Naive thymus-derived CD8-positive, alpha-beta T cell (primary cell): ENCODE data around the gene PAX4. TPM values are rescaled to one million over a fixed set of nuclear protein-coding genes. Genes with fewer than 3 reads are reported as not detected.
A peak's percentile ranks its signal among the peaks of the same experiment; 100 is the strongest.

ENCODE experiments used
- ATAC-seq, 2 donors: fragments of 150-1000 bp; cut with Tn5 transposase in 1 of 2; sonication (Bioruptor Pico), chemical (Tn5 transposase) in 1 of 2; 1 replicate in 1 of 2; 2 replicates in 1 of 2; pipeline ENCODE4 v1.10.0; 2021; ENCODE audit warnings: mild to moderate bottlenecking in 2 of 2, moderate library complexity in 2 of 2
- POLR2A ChIA-PET: fragments of 350-600 bp; sonication (Branson Sonifier 250); formaldehyde crosslinking; loops from one replicate; lab custom pipeline; 2021; ENCODE audit warnings: antibody characterized with exemption; lab: Charles Lee
- DNase-seq, 10 donors: peaks; one replicate each; pipeline versions ENCODE4 v3.0.0 to v3.0.0-alpha.2; 2020 to 2022
- H3K27ac Mint-ChIP-seq, 10 donors: one replicate each; pipeline ENCODE4 v1.8.0; 2020 to 2022; ENCODE audit warnings: mild to moderate bottlenecking in 10 of 10, mixed read lengths in 10 of 10, moderate library complexity in 4 of 10, inconsistent platforms in 1 of 10
- H3K27me3 Mint-ChIP-seq, 5 donors: one replicate each; pipeline ENCODE4 v1.8.0; 2021 to 2022; ENCODE audit warnings: mixed read lengths in 5 of 5
- H3K36me3 Mint-ChIP-seq, 3 donors: one replicate each; pipeline ENCODE4 v1.8.0; 2020 to 2022; ENCODE audit warnings: mixed read lengths in 3 of 3, mild to moderate bottlenecking in 2 of 3, inconsistent platforms in 1 of 3
- H3K4me1 Mint-ChIP-seq, 4 donors: one replicate each; pipeline ENCODE4 v1.8.0; 2021 to 2022; ENCODE audit warnings: mixed read lengths in 4 of 4
- H3K4me3 Mint-ChIP-seq, 10 donors: one replicate each; pipeline ENCODE4 v1.8.0; 2020 to 2022; ENCODE audit warnings: mild to moderate bottlenecking in 10 of 10, mixed read lengths in 10 of 10, moderate library complexity in 6 of 10, inconsistent platforms in 1 of 10
- H3K9me3 Mint-ChIP-seq, 9 donors: one replicate each; pipeline ENCODE4 v1.8.0; 2020 to 2022; ENCODE audit warnings: mixed read lengths in 9 of 9, mild to moderate bottlenecking in 3 of 9, inconsistent platforms in 1 of 9, moderate library complexity in 1 of 9
- polyA plus RNA-seq, 3 donors: library from polyadenylated mRNA; unstranded; fragments of 300-500 nt; fragmentation: Illumina TruSeq; gene quantifications; one replicate each; pipeline ENCODE4 v1.2.3, GENCODE V29; 2021
- total RNA-seq, 8 experiments: library from RNA in 2 of 8; stranded (reverse) in 2 of 8; gene quantifications; one replicate each; pipeline ENCODE4 v1.2.3 and lab custom pipeline; 2021 to 2026

Gene PAX4
- total and polyA plus RNA-seq, 5 experiments from 2014 or later, result not detected

DNA sequence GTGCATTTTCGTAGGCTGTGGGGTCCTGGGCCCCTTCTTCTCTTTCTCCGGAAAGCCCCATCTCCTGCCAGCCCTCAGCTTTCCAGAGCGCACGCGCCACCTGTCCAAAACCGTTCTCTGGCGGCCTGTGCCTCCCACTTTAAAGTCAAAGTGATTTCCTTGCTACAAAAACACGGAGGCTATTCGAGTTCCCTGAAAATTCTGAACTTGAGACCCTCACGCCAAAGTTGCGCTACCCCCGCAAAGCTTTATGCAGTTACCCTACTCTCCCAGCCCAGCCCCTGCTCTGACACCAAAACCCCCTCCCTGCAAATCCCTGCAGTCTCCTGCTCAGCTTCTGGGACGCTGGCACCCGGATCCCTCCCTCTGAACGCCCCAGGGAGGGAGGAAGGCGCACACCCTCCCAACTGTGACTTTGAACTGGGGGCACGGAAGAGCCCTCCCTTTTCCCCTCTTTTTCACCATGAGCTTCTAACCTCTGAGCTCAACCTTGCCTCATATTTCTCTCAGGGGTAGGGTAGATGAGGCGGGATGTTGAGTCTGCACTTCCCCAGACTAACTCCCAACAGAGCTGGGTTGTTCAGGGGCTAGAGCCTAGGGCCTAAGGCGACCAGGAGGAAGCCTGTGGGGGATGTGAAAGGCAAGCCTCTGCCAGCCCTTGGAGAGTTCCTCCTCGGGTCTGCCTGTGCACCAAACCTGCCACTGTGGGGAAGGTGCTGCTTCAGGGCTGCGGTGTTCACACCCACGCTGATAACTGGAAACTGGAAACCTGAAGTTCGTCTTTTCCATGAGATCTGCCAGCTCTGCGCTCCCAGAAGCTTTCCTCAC lies 2.7 kb upstream of the PAX4 start:
- POLR2A ChIA-PET, result no interaction called here

DNA sequence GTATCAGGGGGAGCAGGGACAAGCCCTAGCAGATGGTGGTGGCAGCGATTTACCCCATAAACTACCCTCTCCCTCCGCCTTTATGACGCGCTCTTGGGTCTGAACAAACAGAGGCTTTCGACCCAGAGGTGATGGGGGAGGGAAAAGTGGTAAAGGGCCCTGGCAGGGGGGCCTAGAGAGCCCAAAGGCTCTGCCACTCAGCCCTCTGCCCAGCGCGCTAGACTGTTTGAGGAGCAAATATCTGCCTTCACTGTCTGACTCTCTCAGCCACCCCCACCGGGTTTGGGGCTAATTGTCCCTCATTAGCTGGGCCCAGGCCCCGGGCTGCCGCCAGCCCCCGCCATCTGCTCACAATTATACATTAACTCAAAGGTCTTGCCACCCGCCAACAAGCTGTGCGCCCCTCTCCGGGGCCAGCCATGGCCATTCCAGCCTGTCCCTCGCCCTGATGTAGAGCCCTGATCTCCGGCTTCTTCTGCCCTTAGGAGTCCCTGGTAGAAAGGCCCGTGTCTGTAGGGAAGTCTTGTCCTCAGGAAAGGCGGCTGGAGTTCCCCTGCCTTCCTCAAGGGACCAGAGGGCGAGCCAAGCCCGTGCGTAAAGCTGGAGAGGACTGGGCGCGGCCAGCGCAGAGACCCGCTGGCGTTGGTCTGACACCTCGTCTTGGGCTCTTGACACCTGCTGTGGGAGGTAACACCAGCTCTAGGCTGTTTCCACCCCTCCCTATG lies 1.9 kb upstream of the PAX4 start:
- Mint-ChIP-seq H3K4me1 (peaks cover 3 to 8% (median 6%) of the 10 kb centered on the region in 4 donors), H3K4me3 (no peak overlapping the region), H3K27me3 (peaks cover 26 to 72% (median 52%) of the 10 kb centered on the region in 5 donors), H3K36me3 (no peaks in the 10 kb centered on the region), H3K27ac (no peak overlapping the region), H3K9me3 (no peaks in the 10 kb centered on the region)
- no peak for ATAC-seq
- no peak for DNase-seq
- POLR2A ChIA-PET, result no interaction called here

More for the DNA sequence above, 2.7 kb upstream of the PAX4 start:
- Mint-ChIP-seq H3K27me3 (peaks cover 27 to 72% (median 49%) of the 10 kb centered on the region in 5 donors), H3K4me1 (peaks cover 3 to 8% (median 6%) of the 10 kb centered on the region in 4 donors), H3K36me3 (no peaks in the 10 kb centered on the region), H3K9me3 (no peaks in the 10 kb centered on the region), H3K4me3 (no peak overlapping the region), H3K27ac (peak overlapping the region in 1 of 10 donors; percentile 78)
- ATAC-seq (no peak), DNase-seq (no peak)

DNA sequence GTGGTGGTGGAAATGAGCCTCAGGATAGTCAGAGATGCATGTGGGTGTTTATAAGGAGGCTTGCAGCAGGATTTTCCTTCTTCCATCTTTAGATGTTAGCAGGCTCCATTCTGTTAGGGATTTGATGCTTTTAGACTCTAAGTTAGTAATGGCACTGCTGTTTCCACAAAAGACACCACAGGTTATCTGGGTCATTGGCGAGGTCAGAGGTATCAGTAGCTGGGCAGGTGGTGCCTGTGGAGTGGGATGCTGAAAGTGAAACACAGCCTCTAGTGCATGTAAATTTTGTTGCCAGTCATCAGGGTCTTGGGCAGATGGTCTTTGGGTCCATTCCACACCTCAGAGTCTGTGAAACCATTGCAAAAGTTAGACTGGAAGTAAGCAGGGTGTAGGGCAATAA lies 833 bp upstream of the PAX4 start:
- Mint-ChIP-seq H3K9me3 (no peaks in the 10 kb centered on the region), H3K27ac (no peak overlapping the region), H3K4me1 (peaks cover 3 to 8% (median 6%) of the 10 kb centered on the region in 4 donors), H3K36me3 (no peaks in the 10 kb centered on the region), H3K4me3 (no peak overlapping the region), H3K27me3 (peaks cover 22 to 77% (median 57%) of the 10 kb centered on the region in 5 donors)
- POLR2A ChIA-PET, result no interaction called here
- no peak for DNase-seq
- ATAC-seq, result no peak

DNA sequence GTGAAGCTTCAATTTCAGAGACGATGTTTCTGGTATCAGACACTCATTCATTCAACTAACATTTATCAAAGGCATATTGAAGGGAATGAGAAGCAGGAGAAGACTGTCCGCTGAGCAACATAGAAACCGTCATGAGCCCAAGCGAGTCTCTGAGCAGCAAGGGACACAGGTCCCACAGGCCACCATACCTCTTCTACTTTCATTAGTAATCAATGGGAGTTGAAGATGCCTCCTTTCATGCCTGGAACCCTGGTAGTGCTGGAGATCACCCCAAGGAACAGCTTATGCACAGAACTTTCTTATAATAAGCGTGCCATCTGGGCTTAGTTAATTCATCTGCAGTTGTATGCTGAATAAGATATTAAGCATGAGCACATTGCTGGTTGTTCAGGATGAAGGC lies 1.2 kb downstream of the PAX4 start:
- POLR2A ChIA-PET, result no interaction called here
- Mint-ChIP-seq H3K27me3 (peaks cover 24 to 81% (median 69%) of the 10 kb centered on the region in 5 donors), H3K9me3 (peaks cover 0 to 15% (median 0%) of the 10 kb centered on the region in 9 donors), H3K36me3 (no peaks in the 10 kb centered on the region), H3K27ac (no peak overlapping the region), H3K4me3 (no peak overlapping the region), H3K4me1 (peaks cover 3 to 8% (median 6%) of the 10 kb centered on the region in 4 donors)
- ATAC-seq (no peak), DNase-seq (no peak)

GRCh38 chr7:127612263-127612662 lies 5.7 kb downstream of the PAX4 start:
- H3K36me3 Mint-ChIP-seq, result no peaks in the 10 kb centered on the region
- no peak for ATAC-seq
- peaks cover 0 to 16% (median 0%) of the 10 kb centered on the region in 9 donors for H3K9me3 Mint-ChIP-seq

GRCh38 chr7:127609297-127609696 lies 8.6 kb downstream of the PAX4 start:
- peaks cover 0 to 16% (median 0%) of the 10 kb centered on the region in 9 donors for H3K9me3 Mint-ChIP-seq
- POLR2A ChIA-PET, result interaction anchor here (0.7 kb wide), 1 partner anchor 16 kb away, joined by 3 read pairs; no protein-coding TSS in a partner anchor

More at GRCh38 chr7:127612263-127612662, 5.7 kb downstream of the PAX4 start:
- DNase-seq, result no peak
- POLR2A ChIA-PET, result no interaction called here
- H3K4me1 Mint-ChIP-seq, result no peaks in the 10 kb centered on the region
- H3K27me3 Mint-ChIP-seq, result peaks cover 12 to 44% (median 39%) of the 10 kb centered on the region in 5 donors
- no peak overlapping the region for H3K4me3 Mint-ChIP-seq
- no peak overlapping the region for H3K27ac Mint-ChIP-seq

DNA sequence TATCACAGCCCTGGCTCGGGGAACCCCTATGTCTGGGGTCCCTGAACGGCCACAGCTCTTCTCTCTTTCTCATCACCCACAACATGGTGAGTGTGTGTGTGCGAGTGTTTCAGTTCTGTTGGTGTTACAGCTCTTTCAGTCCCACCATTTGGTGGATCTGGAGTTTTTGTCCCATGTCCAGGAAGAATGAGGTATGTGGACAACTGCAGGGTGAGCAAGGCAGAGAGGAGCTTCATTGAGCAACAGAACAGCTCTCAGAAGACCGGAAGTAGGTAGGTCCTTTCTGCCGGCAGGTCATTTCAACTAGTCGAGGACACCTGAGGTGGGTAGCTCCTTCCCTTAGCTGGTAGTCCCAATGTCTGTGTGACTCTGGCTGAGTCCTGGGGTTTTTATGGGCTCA lies 9.5 kb downstream of the PAX4 start:
- POLR2A ChIA-PET, result no interaction called here
- Mint-ChIP-seq H3K36me3 (no peaks in the 10 kb centered on the region), H3K27me3 (peaks cover 7 to 23% (median 10%) of the 10 kb centered on the region in 5 donors), H3K4me1 (no peaks in the 10 kb centered on the region), H3K27ac (no peak overlapping the region), H3K4me3 (no peak overlapping the region), H3K9me3 (peaks cover 0 to 16% (median 0%) of the 10 kb centered on the region in 9 donors)
- ATAC-seq, result no peak
- no peak for DNase-seq

More at GRCh38 chr7:127609297-127609696, 8.6 kb downstream of the PAX4 start:
- no peak for DNase-seq
- no peaks in the 10 kb centered on the region for H3K36me3 Mint-ChIP-seq
- no peak for ATAC-seq
- H3K4me1 Mint-ChIP-seq, result no peaks in the 10 kb centered on the region
- H3K4me3 Mint-ChIP-seq, result no peak overlapping the region
- peaks cover 9 to 31% (median 18%) of the 10 kb centered on the region in 5 donors for H3K27me3 Mint-ChIP-seq
- H3K27ac Mint-ChIP-seq, result no peak overlapping the region

DNA sequence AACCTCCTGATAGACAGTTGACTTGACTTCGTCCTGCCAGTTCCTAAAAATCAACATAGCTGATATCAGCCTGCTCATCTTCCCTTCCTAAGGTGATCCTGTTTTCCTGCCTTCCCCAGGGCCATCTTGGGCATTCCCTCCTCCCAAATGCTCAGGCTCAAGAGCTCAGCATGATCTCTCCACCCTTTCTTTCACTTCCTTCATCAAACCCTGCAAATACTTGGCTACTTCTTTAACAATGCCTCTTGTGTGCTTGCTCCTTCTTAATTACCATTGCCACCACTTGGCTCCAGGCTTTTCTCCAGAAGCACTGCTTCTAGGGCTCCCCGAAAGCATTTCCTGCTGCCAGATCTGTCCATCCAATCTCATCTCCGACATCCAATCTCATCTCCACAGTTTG lies 17.1 kb downstream of the PAX4 start:
- Mint-ChIP-seq H3K27me3 (peaks cover 0 to 2% (median 0%) of the 10 kb centered on the region in 5 donors), H3K9me3 (no peaks in the 10 kb centered on the region), H3K4me3 (no peak overlapping the region), H3K27ac (no peak overlapping the region), H3K4me1 (no peaks in the 10 kb centered on the region), H3K36me3 (peaks cover 0 to 11% (median 6%) of the 10 kb centered on the region in 3 donors)
- DNase-seq (no peak), ATAC-seq (no peak)
- POLR2A ChIA-PET, result interaction anchor here (0.5 kb wide), 1 partner anchor 1029 kb away, joined by 3 read pairs; no protein-coding TSS in a partner anchor

DNA sequence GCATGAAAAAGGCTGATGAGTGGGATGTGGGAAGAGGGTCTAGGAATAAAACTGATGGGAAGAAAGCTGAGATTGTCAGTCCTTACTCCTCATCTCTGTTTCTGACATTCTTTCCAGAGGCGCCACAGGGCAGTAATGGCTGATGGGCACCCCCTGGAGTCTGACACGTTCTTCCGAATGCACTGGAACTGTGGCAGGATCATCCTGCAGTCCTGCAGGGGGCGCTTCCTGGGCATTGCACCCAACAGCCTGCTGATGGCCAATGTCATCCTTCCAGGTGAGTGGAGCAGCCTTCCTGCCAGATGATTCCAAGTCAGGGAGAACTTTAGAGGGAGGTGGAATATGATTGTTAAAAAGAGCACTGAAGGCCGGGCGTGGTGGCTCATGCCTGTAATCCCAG lies 19.6 kb downstream of the PAX4 start:
- Mint-ChIP-seq H3K27me3 (peaks cover 0 to 2% (median 0%) of the 10 kb centered on the region in 5 donors), H3K36me3 (peaks cover 0 to 11% (median 6%) of the 10 kb centered on the region in 3 donors), H3K4me3 (no peak overlapping the region), H3K9me3 (no peaks in the 10 kb centered on the region), H3K4me1 (peaks cover 0 to 3% (median 0%) of the 10 kb centered on the region in 4 donors), H3K27ac (no peak overlapping the region)
- DNase-seq, result no peak
- POLR2A ChIA-PET, result no interaction called here
- no peak for ATAC-seq

GRCh38 chr7:127595737-127596136 lies 22.2 kb downstream of the PAX4 start:
- ATAC-seq (no peak), DNase-seq (no peak)
- POLR2A ChIA-PET, result no interaction called here
- Mint-ChIP-seq H3K36me3 (peaks cover 0 to 24% (median 2%) of the 10 kb centered on the region in 3 donors), H3K4me3 (no peak overlapping the region), H3K9me3 (no peaks in the 10 kb centered on the region), H3K4me1 (peaks cover 0 to 9% (median 5%) of the 10 kb centered on the region in 4 donors), H3K27ac (no peak overlapping the region), H3K27me3 (peaks cover 0 to 2% (median 0%) of the 10 kb centered on the region in 5 donors)

DNA sequence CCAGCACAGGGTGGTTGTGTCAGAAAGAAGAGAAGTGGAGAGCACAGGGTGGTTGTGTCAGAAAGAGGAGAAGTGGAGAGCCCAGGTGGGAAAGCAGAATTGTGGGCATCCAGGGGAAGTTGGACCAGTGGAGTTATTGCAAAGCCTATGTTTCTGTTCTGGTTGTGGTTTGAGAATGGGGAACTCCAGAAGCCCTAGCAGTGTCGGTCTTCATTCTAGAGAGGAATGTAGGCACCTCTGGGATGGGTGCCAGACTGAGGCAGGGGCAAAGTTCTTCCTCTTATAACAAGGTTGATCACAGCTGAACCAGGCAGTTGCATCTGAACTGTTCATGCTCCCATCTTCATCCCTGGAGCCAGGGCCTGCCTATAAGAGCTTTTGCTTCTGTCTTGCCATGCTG lies 23.5 kb downstream of the PAX4 start:
- Mint-ChIP-seq H3K27ac (peak overlapping the region in 2 of 10 donors; percentile 2 to 15), H3K4me1 (peaks cover 5 to 16% (median 11%) of the 10 kb centered on the region in 4 donors), H3K36me3 (peaks cover 0 to 28% (median 2%) of the 10 kb centered on the region in 3 donors), H3K4me3 (no peak overlapping the region), H3K27me3 (peaks cover 0 to 2% (median 0%) of the 10 kb centered on the region in 5 donors), H3K9me3 (no peaks in the 10 kb centered on the region)
- no peak for DNase-seq
- POLR2A ChIA-PET, result no interaction called here
- no peak for ATAC-seq

DNA sequence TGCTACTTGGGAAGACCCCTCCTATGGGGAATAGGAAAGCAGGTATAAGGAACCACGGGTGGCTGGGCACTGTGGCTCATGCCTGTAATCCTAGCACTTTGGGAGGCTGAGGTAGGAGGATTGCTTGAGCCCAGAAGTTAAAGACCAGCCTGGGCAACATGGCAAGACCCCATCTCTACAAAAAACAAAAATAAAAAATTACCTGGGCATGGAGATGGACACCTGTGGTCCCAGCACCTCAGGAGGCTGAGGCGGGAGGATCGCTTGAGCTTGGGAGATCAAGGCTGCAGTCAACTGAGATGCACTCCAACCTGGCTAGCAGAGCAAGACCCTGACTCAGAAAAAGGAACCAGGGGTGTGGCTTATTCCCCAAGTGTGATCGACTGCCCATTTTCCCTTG lies 25.4 kb downstream of the PAX4 start:
- POLR2A ChIA-PET, result no interaction called here
- H3K4me1 Mint-ChIP-seq, result peaks cover 10 to 26% (median 21%) of the 10 kb centered on the region in 4 donors
- DNase-seq (no peak), ATAC-seq (no peak)
- H3K27ac Mint-ChIP-seq, result no peak overlapping the region
- no peaks in the 10 kb centered on the region for H3K27me3 Mint-ChIP-seq
- no peaks in the 10 kb centered on the region for H3K9me3 Mint-ChIP-seq
- no peak overlapping the region for H3K4me3 Mint-ChIP-seq
- H3K36me3 Mint-ChIP-seq, result peaks cover 0 to 28% (median 0%) of the 10 kb centered on the region in 3 donors
